HG02885 (cell line): ENCODE results near the gene BRME1.

Experiments used
- ATAC-seq: cut with Tn5 transposase; IDR thresholded peaks from one replicate; pipeline ENCODE4 v1.9.1; 2021; ENCODE audit warnings: mild to moderate bottlenecking; ENCODE audit not compliant: unreplicated experiment, poor library complexity

Gene BRME1

DNA sequence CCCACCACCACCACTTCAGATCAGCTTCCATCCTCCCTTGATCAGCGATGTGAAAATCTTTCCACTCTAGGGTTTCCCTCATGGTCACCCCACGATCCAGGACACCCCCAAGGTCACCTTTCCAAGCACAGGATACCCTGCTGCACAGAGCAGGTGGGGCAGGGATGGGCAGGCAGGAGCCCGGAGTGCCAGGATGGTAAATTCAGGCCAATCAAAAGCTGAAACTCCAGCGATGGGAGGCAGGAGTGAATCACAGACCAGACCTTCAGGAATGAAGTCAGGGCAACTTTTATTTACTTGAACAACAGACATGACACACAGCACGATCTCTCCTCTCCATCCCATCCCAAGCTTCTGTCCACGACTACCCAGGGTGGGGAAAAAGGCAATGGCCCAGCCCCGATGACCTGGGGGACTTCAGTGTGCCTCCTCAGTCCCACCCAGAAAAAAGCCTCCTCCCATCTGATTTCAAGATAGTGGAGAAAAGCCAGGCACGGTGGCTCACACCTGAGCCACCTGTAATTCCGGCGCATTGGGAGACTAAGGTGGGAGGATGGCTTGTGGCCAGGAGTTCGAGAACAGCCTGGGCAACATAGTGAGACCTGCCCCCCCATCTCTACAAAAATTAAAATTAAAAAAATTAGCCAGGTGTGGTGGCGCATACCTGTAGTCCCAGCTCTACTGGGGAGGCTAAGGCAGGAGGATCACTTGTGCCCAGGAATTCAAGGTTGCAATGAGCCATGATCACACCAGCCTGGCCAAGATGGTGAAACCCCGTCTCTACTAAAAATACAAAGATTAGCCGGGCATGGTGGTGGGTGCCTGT, 71.5 kb downstream of the BRME1 start:
- no peak for ATAC-seq

DNA sequence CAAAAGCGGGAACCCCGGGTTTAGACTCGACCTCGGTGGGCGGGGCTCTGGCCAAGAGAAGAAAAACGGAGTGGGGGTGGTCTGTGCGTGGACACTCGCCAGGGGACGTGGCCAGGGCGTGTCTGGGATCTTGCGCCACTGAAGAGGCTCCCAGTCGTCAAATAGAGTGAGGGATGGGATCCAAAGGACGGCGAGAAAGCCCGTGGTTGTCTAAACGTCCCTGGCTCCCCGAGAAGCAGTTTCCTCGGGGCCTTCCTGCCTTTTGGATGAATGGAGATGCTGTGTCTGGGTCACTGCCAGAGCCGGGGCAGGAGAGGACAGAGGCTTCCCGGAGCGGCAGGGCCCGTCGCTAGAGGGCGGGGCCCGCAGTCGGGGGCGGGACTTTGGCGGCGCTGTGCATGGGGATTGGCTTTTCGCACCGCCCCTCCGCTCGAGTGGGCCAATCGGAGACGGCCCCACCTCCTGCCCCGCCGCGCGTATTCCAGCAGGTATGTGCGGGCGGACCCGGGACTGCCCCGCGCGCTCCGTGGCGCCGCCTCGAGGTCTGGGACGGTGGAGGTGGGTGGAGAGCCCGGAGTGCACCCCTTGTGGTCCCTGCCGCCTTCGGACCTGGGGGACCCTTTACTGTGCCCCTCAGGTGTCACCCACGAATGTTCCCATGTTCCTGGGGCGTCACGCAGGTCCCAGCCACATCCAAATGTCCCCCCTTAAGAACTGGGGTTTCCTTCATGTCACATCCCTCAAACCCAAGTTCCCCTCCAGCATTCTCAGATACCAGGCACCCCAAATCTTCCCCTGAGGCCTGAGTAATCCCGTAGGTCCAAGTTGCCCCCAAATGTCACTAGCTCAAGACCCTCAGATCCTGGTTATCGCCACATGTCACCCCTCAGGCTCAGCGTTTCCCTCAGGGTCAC, 72.3 kb downstream of the BRME1 start:
- ATAC-seq = peak; percentile 94
